GM12892 (cell line): Measurements from ENCODE around the gene TESK2.

Experiments
- POLR2A ChIP-seq: IDR thresholded peaks from 2 replicates; pipeline ENCODE4 v1.6.1; 2011; ENCODE audit warnings: low read depth, low read length, control low read depth
- POLR2AphosphoS5 ChIP-seq: IDR thresholded peaks from 2 replicates; pipeline ENCODE4 v1.6.1; 2011; ENCODE audit warnings: low read depth, low read length, control low read depth
- TAF1 ChIP-seq: IDR thresholded peaks from 2 replicates; pipeline ENCODE4 v1.6.1; 2011; ENCODE audit warnings: low read depth, mild to moderate bottlenecking, control low read depth, low read length, borderline replicate concordance

DNA sequence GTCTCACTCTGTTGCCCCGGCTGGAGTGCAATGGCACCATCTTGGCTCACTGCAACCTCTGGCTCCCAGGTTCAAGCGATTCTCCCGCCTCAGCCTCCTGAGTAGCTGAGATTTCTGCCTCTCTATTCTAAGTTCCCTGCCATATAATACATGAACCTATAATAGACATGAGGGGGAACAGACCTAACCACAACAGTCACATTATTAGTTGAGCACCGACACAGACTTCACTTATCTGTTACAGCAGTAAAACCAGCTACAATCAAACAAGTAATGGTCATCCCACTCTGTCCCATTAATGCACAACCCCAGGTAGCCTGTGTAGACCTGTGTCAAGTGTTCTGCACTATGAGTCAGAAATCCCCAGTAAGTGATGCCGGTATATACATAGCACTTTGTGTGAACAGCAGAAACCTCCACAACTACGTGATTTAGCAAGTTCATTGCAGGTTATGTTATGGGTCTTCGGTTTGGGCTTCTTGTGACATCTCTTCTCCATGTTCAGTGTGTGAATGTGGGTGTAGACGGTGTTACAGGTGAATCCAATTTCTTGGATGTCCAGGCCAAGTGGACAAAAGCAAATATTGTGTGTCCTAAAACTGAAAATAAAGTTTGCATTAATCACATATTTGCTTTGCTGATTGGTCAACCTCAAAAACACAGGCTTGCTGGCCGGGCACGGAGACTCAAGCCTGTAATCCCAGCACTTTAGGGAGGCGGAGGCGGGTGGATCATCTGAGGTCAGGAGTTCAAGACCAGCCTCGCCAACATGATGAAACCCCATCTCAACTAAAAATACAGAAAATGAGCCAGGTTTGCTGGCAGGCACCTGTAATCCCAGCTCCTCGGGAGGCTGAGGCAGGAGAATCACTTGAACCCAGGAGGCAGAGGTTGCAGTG lies 12.7 kb upstream of the TESK2 start:
- TF ChIP-seq POLR2A (no peak), TAF1 (no peak), POLR2AphosphoS5 (no peak)
